Endothelial cell of hepatic sinusoid (primary cell): ENCODE measurements around the gene RELT.

Source experiments
- in situ Hi-C: cut with HindIII; loops from 2 replicates; pipeline ENCODE4 v1.10.0; 2017; ENCODE audit warnings: low sequenced_read_pairs

RELT gene, protein sequence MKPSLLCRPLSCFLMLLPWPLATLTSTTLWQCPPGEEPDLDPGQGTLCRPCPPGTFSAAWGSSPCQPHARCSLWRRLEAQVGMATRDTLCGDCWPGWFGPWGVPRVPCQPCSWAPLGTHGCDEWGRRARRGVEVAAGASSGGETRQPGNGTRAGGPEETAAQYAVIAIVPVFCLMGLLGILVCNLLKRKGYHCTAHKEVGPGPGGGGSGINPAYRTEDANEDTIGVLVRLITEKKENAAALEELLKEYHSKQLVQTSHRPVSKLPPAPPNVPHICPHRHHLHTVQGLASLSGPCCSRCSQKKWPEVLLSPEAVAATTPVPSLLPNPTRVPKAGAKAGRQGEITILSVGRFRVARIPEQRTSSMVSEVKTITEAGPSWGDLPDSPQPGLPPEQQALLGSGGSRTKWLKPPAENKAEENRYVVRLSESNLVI

GRCh38 chr11:73376160-73376802, at the start of gene RELT:
Gene RELT, plus strand, starts transcription at chr11:73376399. Its CDS starts 12,738 bp downstream, at chr11:73389137.
- in situ Hi-C loops: no loop called here

DNA sequence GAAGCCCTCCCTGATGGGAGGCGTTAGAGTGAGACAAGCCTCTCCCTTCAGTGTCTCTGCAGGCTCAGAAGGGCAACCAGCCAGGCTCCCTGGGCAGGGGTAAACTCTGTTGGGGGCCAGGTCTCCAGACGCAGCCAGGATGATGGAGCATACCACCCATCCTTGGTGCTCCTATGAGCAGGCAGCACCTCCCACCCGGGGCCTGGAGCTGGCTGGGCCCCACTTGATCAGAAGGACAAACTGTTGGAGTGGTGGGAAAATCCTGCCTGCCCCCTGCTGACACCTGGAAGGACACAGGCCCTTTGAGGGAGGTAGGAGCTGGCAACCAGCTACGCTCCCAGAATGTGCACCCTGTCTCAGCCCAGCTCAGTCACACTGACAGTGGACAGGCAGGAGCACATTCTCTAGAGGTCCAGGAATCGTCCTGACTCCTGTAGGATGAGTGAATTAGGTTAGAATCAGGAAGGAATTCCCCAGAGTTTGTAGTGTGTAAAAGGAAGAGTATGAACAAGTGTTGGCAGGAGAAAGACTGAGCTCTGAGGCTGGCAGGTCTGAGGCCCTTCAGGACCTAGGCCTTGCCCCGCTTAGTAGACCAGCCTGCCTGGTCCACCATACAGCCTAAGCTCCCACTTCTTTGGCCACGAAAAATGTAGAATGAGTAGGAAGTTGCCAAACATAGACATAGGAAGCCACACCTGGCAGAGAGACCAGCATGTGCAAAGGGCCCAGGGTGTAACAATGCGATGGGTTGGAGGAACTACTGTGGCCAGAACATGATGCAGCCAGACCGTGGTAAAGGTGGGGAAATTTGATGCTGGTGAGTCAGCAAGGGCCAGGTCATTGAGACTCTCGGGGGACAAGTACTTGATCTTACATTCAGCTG, 49.0 kb upstream of the RELT start:
- in situ Hi-C loops: no loop called here

- in situ Hi-C loops: no loop called here
These were observed 48.3 kb upstream of the RELT start for GRCh38 chr11:73327812-73328364.

GRCh38 chr11:73330569-73331093, 45.6 kb upstream of the RELT start:
- in situ Hi-C loops: no loop called here

DNA sequence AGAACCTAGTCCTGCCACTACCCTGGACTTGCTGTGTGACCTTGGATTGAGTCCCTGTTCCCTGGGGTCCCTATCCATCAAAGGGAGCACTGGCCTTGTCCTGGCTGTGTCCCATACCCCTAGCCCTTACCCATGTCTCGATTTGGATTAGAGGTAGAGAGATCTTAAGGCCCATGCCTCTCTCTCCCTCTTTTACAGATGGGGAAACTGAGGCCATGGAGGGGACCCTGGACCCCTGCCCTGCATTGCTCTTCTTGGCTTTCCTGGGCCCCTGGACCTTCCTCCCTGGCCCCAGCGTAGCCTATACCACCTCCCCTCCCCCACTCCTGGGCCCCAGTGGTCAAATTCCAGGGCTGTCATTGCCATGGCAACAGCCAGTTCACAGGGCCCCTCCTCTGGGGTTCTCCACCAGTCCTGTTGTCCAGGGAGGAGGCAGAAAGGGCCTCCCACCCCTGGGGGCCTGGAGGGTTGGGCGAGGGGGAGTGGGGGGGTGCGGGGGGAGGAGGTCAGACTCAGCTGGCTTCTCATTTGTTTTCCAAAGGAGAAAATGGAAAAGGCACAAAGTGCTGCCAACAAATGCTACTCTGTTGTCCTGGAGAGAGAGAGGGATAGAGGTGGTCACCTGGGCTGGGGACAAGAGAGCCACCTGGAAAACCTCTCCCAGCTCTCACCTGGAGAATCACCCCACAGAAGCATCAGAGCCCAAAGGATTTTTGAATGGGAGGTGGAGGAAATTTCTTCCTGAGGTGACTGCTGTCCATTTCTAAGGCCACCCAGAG, 44.9 kb upstream of the RELT start:
- in situ Hi-C loops: no loop called here

- in situ Hi-C loops: no loop called here
These were observed 43.0 kb upstream of the RELT start for GRCh38 chr11:73333173-73333572.

DNA sequence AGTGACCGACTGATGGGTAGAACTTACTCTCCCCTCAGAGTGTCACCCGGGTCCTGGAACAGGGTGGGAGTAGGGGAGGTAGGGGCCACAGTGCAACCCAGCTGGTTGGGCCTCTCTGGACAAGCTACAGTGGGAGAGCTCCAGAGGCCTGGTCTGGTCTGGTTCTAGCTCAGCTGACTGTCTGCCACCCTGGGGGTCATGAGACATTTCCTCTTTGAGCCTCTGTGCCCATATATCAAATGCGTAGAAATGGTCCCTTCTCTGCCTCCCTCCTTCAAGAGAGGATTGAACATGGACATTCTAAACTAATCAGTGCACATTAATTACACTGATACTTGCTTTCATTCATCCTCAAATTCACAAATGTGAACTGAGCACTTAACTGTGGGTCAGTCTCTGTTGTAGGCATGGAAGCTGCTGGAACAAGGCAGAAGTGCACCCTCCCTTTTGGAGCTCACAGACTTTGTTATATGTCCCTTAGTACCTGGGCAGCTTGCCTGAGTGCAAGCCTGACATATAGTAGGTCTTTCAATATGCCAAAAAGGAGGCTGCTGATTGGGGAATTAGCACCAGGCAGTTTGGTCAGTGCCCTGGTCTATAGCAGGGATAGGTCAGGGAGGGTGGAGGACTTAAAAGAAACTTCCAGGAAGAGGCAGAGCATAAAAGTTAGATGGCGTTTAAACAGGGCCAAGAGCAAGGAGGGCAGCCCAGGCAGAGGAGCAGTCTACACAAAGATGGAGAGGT, 42.4 kb upstream of the RELT start:
- in situ Hi-C loops: no loop called here

DNA sequence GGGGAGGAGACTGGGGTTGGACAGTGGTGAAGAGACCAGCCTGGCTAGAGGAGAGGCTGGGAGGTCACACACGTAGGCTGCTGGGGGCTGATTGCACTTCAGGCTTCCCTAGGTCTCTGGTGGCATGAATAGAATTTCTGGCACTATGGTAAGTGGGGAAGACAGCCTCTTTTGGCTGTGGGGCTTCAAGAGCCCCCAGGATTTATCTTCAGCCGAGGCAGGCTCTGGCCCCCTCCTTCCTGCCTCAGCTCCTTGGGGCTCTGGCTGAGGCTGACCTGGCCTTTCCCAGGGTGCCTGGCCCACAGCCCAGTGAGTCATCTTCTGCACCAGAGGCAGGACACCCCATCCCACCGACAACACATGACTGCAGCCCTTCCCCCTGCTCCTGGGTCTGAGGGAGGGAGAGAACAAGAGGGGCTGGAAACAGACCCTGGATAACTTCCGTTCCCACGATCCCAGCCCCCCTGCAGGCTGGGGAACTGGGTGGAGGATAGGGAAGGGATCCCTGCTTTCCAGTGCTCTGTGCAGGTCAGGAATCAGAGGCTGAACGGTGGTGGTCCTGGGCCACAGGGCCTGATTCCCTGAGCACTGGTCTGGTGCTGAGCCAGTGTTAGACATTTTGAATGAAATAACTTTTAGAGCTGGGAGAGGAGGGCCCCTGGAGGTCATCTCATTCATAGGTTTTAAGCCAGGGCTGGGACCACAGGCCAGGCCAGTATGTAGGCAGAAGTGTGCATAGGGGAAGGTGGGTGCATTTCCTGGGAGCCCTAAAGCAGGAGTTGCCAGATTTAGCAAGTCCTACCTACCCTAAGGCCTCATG, 41.6 kb upstream of the RELT start:
- in situ Hi-C loops: loop anchor here (5.0 kb wide), 1 partner anchor 37 kb away; no protein-coding TSS in a partner anchor

- in situ Hi-C loops: loop anchor here (5.0 kb wide), 1 partner anchor 38 kb away; no protein-coding TSS in a partner anchor
These were observed 40.8 kb upstream of the RELT start for GRCh38 chr11:73335204-73335923.

DNA sequence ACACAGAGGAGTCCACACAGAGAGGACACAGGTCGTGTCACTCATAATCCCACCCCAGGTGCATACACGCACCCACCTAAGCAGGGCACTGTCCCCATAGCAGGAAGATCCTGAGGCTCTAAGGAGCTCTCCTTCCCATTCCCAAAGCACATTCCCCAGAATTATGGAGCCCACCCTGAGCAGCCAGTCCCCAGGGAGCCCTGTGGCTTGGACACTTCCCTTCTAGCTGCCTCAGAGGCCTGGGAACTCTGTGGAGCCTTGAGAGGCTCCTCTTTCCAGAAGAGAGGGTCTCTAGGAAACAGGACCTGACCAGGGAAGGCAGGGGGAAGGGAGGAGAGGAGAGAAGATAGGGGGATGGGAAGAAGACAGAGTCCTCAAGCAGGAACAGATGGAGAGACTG, 38.4 kb upstream of the RELT start:
- in situ Hi-C loops: loop anchor here (5.0 kb wide), 1 partner anchor 41 kb away; no protein-coding TSS in a partner anchor

- in situ Hi-C loops: loop anchor here (5.0 kb wide), 1 partner anchor 41 kb away; no protein-coding TSS in a partner anchor
These were observed 37.9 kb upstream of the RELT start for GRCh38 chr11:73338279-73338678.

DNA sequence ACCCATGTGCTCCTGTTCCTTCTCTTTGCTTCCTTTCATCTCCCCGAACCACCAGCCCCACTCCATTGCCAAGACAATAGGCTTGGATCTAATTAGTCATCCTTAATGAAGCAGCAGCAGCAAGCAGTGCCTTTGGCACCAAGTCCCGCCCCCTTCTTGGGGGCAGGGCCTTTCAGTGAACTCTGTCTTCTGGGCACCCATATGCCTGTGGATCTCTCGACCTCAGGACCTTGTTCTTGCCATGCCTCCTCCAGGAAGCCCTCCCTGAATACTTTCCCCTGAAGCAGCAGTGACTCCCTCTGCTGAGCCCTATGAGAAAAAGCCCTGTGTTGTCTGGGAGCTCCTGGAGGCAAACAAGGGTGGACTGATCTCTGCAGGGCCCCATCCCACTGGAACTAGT, 36.0 kb upstream of the RELT start:
- in situ Hi-C loops: no loop called here

DNA sequence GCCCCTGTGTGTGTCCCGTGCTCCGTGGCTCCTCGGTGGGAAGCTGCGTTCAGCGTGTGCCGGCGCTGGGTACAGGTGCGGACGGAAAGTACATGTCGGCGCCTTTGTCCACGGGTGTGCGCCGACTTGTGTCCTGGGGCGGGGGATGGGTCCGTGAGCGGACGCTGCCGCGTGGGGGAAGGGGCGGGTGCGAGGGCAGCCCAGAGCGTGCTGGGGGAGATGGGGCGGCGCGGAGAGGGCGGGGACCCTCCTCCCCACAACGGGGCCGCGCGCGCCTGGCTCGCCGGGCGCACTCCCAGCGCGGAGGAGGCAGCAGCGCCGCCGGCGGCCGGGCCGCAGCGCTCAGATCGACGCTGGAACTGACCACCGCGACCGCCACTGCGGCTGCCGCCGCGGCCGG, 33.6 kb upstream of the RELT start:
- in situ Hi-C loops: no loop called here

DNA sequence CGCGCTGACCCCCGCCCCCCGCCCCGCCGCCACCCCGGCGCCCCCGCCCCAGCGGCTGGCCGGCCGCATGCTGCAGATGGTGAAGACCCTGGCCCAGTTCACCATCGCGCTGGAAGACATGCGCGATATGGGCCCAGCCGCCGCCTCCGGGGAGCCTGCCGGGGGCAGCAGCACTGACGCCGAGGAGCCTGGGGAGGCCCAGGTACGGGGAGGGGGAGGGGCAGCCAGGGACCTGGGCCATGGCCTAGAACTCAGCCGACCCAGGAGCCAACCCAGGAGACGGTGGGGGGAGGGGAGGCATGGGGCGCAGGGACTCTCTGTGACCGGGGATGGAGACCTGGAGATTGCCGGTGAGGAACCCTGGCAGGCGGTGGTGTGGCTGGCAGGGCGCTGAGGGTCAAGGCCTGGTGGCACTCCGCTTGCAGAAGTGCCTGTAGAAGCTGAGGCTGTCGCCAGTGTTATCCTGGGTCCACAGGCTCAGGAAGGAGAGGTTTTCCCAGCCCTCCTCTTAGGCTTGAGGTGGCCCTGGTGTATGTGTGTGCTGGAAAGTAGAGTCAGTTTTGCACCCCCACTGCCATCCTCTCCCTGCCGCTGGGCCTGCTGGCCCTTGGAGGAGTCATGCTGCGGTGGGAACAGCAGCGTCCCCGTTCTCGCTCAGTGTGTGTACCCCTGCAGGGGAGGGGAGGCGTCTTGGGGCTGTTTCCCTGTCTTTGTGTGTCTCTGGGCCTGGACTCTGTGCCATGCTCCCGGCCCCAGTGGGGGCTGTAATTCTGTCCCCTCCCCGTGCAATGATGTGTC, 32.9 kb upstream of the RELT start:
- in situ Hi-C loops: no loop called here

DNA sequence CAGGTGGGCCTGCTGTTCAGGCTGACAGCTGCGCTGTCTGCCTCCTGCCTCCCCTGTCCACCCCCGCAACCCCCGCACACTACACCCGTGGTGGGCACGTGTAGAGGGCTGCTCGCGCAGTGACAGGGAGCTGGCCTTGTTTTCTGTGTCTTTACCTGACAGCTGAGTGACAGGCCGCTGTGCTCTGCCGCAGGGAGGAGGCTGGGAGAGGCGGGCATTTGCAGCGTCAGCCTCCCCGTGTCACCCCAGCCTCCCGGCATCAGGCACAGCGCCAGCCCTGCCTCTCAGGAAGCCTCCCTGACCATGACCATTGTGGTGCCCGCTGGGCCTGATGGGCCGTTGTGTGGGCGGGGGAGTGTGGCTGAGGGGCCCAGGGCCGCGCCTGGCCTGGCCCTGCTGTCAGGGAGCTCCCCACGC, 32.0 kb upstream of the RELT start:
- in situ Hi-C loops: no loop called here

- in situ Hi-C loops: no loop called here
These were observed 30.6 kb upstream of the RELT start for GRCh38 chr11:73345481-73346160.
